Measurements from ENCODE around the gene SLC35D2.
"Not testable (repeated sequence)": the region's sequence is repeated elsewhere in the genome, so short reads cannot be mapped to it uniquely, and the experiment has no call there.

The SLC35D2 gene

DNA sequence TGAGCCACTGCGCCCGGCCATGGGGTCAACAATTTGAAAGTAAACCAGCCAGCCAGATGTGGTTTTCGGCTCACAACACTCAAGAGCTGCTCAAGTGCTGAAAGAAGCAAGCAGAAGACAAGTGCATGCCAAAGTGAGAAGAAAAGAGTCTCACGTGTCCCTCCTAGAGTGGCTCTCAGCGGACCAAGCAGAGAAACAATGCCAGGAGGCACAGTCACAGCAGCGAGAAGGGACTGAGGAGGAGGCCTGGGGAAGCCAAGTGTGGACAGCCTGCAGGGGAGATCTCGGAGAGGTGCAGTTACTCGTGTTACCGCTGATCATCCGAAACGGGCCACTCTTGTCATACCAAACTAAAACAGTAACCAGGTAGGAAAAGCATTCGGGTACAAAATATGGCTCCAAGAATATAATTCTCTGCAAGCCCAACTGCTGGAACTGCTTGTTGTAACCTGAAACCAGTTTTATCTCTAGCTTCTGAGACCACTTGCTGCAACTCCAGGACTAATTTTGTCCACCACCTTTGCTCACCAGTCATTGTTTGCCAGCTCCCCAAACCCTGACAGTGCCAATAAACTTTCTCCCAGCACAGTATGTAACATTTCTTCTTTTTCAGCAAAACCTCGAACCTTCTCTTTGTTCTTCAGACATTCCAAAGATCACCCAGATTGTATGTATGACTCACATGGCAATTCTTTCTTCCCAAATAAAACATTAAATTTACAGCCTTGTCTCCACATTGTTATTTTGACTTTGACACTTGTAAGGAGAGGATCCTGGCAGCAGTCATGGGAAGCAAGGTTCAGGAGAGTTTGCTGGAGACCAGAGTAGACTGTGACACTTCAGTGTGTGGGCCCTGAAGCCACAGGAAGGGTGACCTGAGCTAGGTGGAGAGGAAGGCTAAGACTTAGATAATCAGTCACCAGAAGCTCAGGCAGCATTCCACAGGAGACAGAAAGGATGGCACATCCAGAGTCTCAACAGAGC, 6.3 kb downstream of the SLC35D2 start:
- H3K4me2 ChIP-seq (ENCODE audit: low read depth, low read length, poor library complexity, severe bottlenecking): no peak overlapping the region

DNA sequence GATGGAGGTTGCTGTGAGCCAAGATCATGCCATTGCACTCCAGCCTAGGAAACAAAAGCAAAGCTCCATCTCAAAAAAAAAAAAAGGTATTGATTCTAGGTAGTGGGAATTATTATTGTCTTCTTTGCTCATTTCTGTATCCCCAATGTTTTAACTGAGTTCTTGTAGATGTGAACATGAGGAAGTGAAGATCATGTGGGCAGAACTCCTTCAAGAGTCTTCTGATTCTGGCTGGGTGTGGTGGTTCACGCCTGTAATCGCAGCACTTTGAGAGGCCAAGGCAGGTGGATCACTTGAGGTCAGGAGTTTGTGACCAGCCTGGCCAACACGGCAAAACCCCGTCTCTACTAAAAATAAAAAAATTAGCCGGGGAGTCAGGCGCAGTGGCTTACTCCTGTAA, 8.0 kb downstream of the SLC35D2 start:
- not testable (repeated sequence) for H3K4me3 ChIP-seq (ENCODE audit: low read length, poor library complexity, severe bottlenecking); H3K9me3 ChIP-seq (ENCODE audit: insufficient read depth, low read depth, low read length); H3K79me2 ChIP-seq (ENCODE audit: insufficient read depth, low read length)

More for the DNA sequence above, 6.3 kb downstream of the SLC35D2 start:
- Histone ChIP-seq H3K79me2 (ENCODE audit: insufficient read depth, low read length) (no peaks in the 10 kb centered on the region), H3K4me1 (ENCODE audit: insufficient read depth, low read length, poor library complexity, severe bottlenecking) (no peaks in the 10 kb centered on the region), H3K36me3 (ENCODE audit: insufficient read depth, low read length) (no peaks in the 10 kb centered on the region), H3K9me3 (ENCODE audit: insufficient read depth, low read depth, low read length) (no peaks in the 10 kb centered on the region), H2AFZ (ENCODE audit: low read length) (no peak overlapping the region), H3F3A (ENCODE audit: low read depth) (no peaks in the 10 kb centered on the region), H3K4me3 (ENCODE audit: low read length, poor library complexity, severe bottlenecking) (no peak overlapping the region), H4K20me1 (ENCODE audit: insufficient read depth, low read length, poor library complexity, severe bottlenecking) (no peaks in the 10 kb centered on the region), H3K27me3 (ENCODE audit: insufficient read depth, low read length, poor library complexity, severe bottlenecking) (no peaks in the 10 kb centered on the region), H3K9me2 (replicated peaks; ENCODE audit: low read depth, low read length) (no peaks in the 10 kb centered on the region), H3K9ac (ENCODE audit: low read depth, low read length, poor library complexity, severe bottlenecking) (no peak overlapping the region)
- TF ChIP-seq EZH2phosphoT487 (IDR thresholded peaks at IDR 0.05; ENCODE audit: borderline replicate concordance): no peak
- TF ChIP-seq, protein P1, sequence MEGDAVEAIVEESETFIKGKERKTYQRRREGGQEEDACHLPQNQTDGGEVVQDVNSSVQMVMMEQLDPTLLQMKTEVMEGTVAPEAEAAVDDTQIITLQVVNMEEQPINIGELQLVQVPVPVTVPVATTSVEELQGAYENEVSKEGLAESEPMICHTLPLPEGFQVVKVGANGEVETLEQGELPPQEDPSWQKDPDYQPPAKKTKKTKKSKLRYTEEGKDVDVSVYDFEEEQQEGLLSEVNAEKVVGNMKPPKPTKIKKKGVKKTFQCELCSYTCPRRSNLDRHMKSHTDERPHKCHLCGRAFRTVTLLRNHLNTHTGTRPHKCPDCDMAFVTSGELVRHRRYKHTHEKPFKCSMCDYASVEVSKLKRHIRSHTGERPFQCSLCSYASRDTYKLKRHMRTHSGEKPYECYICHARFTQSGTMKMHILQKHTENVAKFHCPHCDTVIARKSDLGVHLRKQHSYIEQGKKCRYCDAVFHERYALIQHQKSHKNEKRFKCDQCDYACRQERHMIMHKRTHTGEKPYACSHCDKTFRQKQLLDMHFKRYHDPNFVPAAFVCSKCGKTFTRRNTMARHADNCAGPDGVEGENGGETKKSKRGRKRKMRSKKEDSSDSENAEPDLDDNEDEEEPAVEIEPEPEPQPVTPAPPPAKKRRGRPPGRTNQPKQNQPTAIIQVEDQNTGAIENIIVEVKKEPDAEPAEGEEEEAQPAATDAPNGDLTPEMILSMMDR (conservative IDR thresholded peaks at IDR 0.05; ENCODE audit: low read length): no peak

DNA sequence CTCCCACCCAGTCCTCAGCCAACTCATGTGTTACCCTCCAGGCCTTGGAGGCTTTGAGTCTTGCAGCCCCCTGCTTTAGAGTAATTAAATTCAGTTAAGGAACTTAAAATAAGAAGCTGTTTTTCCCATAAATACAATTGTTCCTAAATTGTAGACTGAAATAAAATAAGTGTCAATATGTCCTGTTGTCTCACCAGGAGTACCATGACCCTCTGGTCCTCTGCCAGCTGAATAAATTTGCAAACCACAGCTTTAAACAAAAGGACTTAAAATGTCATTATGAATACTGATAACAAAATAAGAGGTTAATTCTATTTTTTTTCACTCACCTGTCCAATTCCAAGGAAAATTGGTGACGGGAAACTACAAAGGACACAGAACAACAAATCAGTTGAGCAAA, 15.6 kb downstream of the SLC35D2 start:
- Histone ChIP-seq H3F3A (ENCODE audit: low read depth) (no peaks in the 10 kb centered on the region), H3K27me3 (ENCODE audit: insufficient read depth, low read length, poor library complexity, severe bottlenecking) (no peaks in the 10 kb centered on the region), H4K20me1 (ENCODE audit: insufficient read depth, low read length, poor library complexity, severe bottlenecking) (no peaks in the 10 kb centered on the region), H3K9me3 (ENCODE audit: insufficient read depth, low read depth, low read length) (no peaks in the 10 kb centered on the region), H3K9me2 (replicated peaks; ENCODE audit: low read depth, low read length) (no peaks in the 10 kb centered on the region), H2AFZ (ENCODE audit: low read length) (no peak overlapping the region), H3K4me2 (ENCODE audit: low read depth, low read length, poor library complexity, severe bottlenecking) (no peak overlapping the region), H3K4me3 (ENCODE audit: low read length, poor library complexity, severe bottlenecking) (no peak overlapping the region), H3K79me2 (ENCODE audit: insufficient read depth, low read length) (no peaks in the 10 kb centered on the region), H3K9ac (ENCODE audit: low read depth, low read length, poor library complexity, severe bottlenecking) (no peak overlapping the region), H3K4me1 (ENCODE audit: insufficient read depth, low read length, poor library complexity, severe bottlenecking) (no peaks in the 10 kb centered on the region), H3K36me3 (ENCODE audit: insufficient read depth, low read length) (no peaks in the 10 kb centered on the region)
- no peak for TF ChIP-seq EZH2phosphoT487 (IDR thresholded peaks at IDR 0.05; ENCODE audit: borderline replicate concordance)
- TF ChIP-seq, protein P1 (conservative IDR thresholded peaks at IDR 0.05; ENCODE audit: low read length): no peak

More for the DNA sequence above, 8.0 kb downstream of the SLC35D2 start:
- not testable (repeated sequence) for H3K27me3 ChIP-seq (ENCODE audit: insufficient read depth, low read length, poor library complexity, severe bottlenecking); H3K4me1 ChIP-seq (ENCODE audit: insufficient read depth, low read length, poor library complexity, severe bottlenecking); H3F3A ChIP-seq (ENCODE audit: low read depth); H3K9me2 ChIP-seq (replicated peaks; ENCODE audit: low read depth, low read length); H2AFZ ChIP-seq (ENCODE audit: low read length); H4K20me1 ChIP-seq (ENCODE audit: insufficient read depth, low read length, poor library complexity, severe bottlenecking); H3K4me2 ChIP-seq (ENCODE audit: low read depth, low read length, poor library complexity, severe bottlenecking); H3K9ac ChIP-seq (ENCODE audit: low read depth, low read length, poor library complexity, severe bottlenecking); H3K36me3 ChIP-seq (ENCODE audit: insufficient read depth, low read length)
